Thyroid gland (tissue), 4 donors: ENCODE results near the gene TMEM259. TPM values are rescaled to one million over a fixed set of nuclear protein-coding genes. Genes with fewer than 3 reads are reported as not detected.

ENCODE experiments used
- DNase-seq, 2 donors: peaks; one replicate each; pipeline ENCODE4 v3.0.0-alpha.2; 2019
- H3K27ac ChIP-seq, 3 donors: fragments of 200-600 bp; sonication (generic); 1 replicate in 2 of 3; 2 replicates in 1 of 3; pipeline ENCODE4 v1.5.1; 2016 to 2019; ENCODE audit warnings: mild to moderate bottlenecking in 1 of 3, moderate library complexity in 1 of 3
- H3K27me3 ChIP-seq: fragments of 200-600 bp; sonication (generic); one replicate; pipeline ENCODE4 v1.5.1; 2019
- H3K36me3 ChIP-seq, 2 donors: fragments of 200-600 bp; sonication (generic); one replicate each; pipeline ENCODE4 v1.5.1; 2016 to 2019
- H3K4me1 ChIP-seq, 2 donors: fragments of 200-600 bp; sonication (generic); one replicate each; pipeline ENCODE4 v1.5.1; 2017 to 2019
- H3K4me3 ChIP-seq, 3 donors: fragments of 200-600 bp; sonication (generic); replicated peaks in 1 of 3; 1 replicate in 2 of 3; 2 replicates in 1 of 3; pipeline ENCODE4 v1.5.1; 2016; ENCODE audit warnings: mild to moderate bottlenecking in 1 of 3
- H3K9me3 ChIP-seq: fragments of 200-600 bp; sonication (generic); one replicate; pipeline ENCODE4 v1.5.1; 2017
- CTCF ChIP-seq, 6 experiments: fragments of 200-600 bp in 3 of 6; fragments of 450-650 bp in 3 of 6; sonication (generic) in 3 of 6; IDR thresholded peaks; one replicate each; pipeline ENCODE4 v1.5.1; 2016 to 2019; ENCODE audit warnings: antibody characterized with exemption in 6 of 6, mild to moderate bottlenecking in 2 of 6, inconsistent platforms in 1 of 6, moderate library complexity in 1 of 6
- POLR2A ChIP-seq, 2 donors: fragments of 450-650 bp; IDR thresholded peaks; one replicate each; pipeline ENCODE4 v1.6.1; 2017; ENCODE audit warnings: antibody characterized with exemption in 2 of 2, mild to moderate bottlenecking in 2 of 2, moderate library complexity in 1 of 2
- WGBS, 2 donors: methylation state at CpG; one replicate each; pipeline ENCODE4 v1.1.5; 2017; 5-methylcytosine and 5-hydroxymethylcytosine counted together
- intact Hi-C: fragments of 100-400 bp; cut with DNase I; formaldehyde crosslinking; loops from one replicate; pipeline ENCODE4 v1.15.1; 2023
- total RNA-seq, 4 donors: library from RNA; depleted of rRNA; stranded (reverse); fragments of >200 nt; gene quantifications; one replicate each; pipeline ENCODE4 v1.2.3, GENCODE V29; 2016

The TMEM259 gene
- total RNA-seq, 4 donors from 2014 or later: 162 to 238 (median 192) TPM

- Histone ChIP-seq H3K4me3 (no peak overlapping the region), H3K4me1 (no peaks in the 10 kb centered on the region), H3K9me3 (no peaks in the 10 kb centered on the region), H3K27ac (no peak overlapping the region), H3K27me3 (no peaks in the 10 kb centered on the region), H3K36me3 (no peaks in the 10 kb centered on the region)
- TF ChIP-seq POLR2A (IDR thresholded peaks at IDR 0.05) (no peak), CTCF (IDR thresholded peaks at IDR 0.05) (no peak)
- 88 to 100% methylated on average over 1 to 24 of the region's 24 CpGs for WGBS, 2 donors
- intact Hi-C loops: no loop called here
- no peak for DNase-seq
Measured at GRCh38 chr19:977058-977464, 43.9 kb downstream of the TMEM259 start.

- Histone ChIP-seq H3K27me3 (no peaks in the 10 kb centered on the region), H3K4me1 (no peaks in the 10 kb centered on the region), H3K9me3 (no peaks in the 10 kb centered on the region), H3K36me3 (peaks cover 5% of the 10 kb centered on the region in 2 donors), H3K4me3 (no peak overlapping the region), H3K27ac (no peak overlapping the region)
- 82 to 95% methylated on average over 9 to 10 of the region's 10 CpGs for WGBS, 2 donors
- intact Hi-C loops: no loop called here
- DNase-seq: no peak
- TF ChIP-seq POLR2A (IDR thresholded peaks at IDR 0.05): no peak
- no peak for TF ChIP-seq CTCF (IDR thresholded peaks at IDR 0.05)
Measured at GRCh38 chr19:976476-976875, 44.4 kb downstream of the TMEM259 start.

GRCh38 chr19:974564-975257 is 46.2 kb downstream of the TMEM259 start:
- Histone ChIP-seq H3K9me3 (no peaks in the 10 kb centered on the region), H3K27me3 (no peaks in the 10 kb centered on the region), H3K36me3 (peaks cover 11 to 14% of the 10 kb centered on the region in 2 donors), H3K4me3 (no peak overlapping the region), H3K27ac (no peak overlapping the region), H3K4me1 (no peaks in the 10 kb centered on the region)
- intact Hi-C loops: no loop called here
- 85 to 88% methylated on average over 18 to 34 of the region's 37 CpGs for WGBS, 2 donors
- TF ChIP-seq CTCF (IDR thresholded peaks at IDR 0.05) (no peak), POLR2A (IDR thresholded peaks at IDR 0.05) (no peak)
- DNase-seq: no peak

GRCh38 chr19:973726-974563 is 47.0 kb downstream of the TMEM259 start:
- no peaks in the 10 kb centered on the region for H3K9me3 ChIP-seq
- no peak for DNase-seq
- peaks cover 11 to 14% of the 10 kb centered on the region in 2 donors for H3K36me3 ChIP-seq
- WGBS, 2 donors: 85 to 94% methylated on average over 17 to 24 of the region's 29 CpGs
- TF ChIP-seq POLR2A (IDR thresholded peaks at IDR 0.05): no peak
- H3K27me3 ChIP-seq: no peaks in the 10 kb centered on the region
- no peaks in the 10 kb centered on the region for H3K4me1 ChIP-seq
- H3K4me3 ChIP-seq: no peak overlapping the region
- no peak overlapping the region for H3K27ac ChIP-seq
- intact Hi-C loops: no loop called here

GRCh38 chr19:972281-972680 is 48.6 kb downstream of the TMEM259 start:
- intact Hi-C loops: no loop called here
- 96% methylated on average over 6 of the region's 6 CpGs for WGBS, 2 donors
- no peak for DNase-seq
- TF ChIP-seq CTCF (IDR thresholded peaks at IDR 0.05) (no peak), POLR2A (IDR thresholded peaks at IDR 0.05) (no peak)
- no peaks in the 10 kb centered on the region for H3K27me3 ChIP-seq
- H3K27ac ChIP-seq: no peak overlapping the region
- no peaks in the 10 kb centered on the region for H3K4me1 ChIP-seq
- H3K4me3 ChIP-seq: no peak overlapping the region
- no peaks in the 10 kb centered on the region for H3K9me3 ChIP-seq
- H3K36me3 ChIP-seq: peaks cover 11 to 20% of the 10 kb centered on the region in 2 donors
